Stimulated activated CD8-positive, alpha-beta memory T cell treated with anti-CD3 and anti-CD28 coated beads, Interleukin-2, amount 100 ng/mL, for 48 hours (primary cell): Measurements from ENCODE around the gene SLC29A1.

ENCODE experiments used
- DNase-seq, 2 donors: peaks; one replicate each; pipeline ENCODE4 v3.0.0-alpha.2; 2020; ENCODE audit warnings: low read depth in 2 of 2

SLC29A1 gene

DNA sequence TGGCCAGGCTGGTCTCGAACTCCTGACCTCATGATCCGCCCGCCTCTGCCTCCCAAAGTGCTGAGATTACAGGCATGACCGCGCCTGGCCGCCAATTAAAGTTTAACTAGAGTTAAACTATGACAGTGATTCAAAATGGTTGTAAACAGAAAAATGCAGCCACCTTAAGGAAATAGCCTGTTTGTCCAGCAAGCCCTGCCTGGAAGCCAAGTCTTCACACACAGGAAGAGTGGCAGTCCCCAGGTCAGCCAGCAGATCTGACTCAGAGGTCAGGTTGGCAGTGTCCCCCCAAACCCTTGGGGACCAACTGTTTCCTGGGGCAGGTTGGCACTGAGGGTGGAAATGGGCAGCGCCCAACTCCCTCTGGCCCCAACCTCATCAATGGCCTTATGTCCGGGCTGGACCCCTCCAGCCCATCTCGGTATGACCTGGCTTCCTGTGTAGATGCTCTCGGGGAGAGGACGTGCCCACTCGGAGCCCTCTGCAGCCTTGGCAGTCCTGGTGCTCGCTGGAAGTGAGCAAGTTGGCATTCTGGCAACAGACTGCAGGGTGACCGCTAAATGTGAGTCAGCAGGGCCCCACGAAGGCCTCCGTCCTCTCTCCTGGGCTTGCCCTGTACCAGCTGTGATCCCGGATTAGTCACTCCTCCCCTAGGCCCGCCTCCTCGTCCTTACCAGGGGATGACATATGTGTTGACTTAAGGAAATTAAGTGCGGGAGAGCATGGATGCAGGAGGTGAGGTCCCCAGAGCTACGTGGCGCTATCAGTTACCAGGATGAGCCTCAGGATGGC, 13.8 kb downstream of the SLC29A1 start:
- DNase-seq = peak; percentile 57 to 72

DNA sequence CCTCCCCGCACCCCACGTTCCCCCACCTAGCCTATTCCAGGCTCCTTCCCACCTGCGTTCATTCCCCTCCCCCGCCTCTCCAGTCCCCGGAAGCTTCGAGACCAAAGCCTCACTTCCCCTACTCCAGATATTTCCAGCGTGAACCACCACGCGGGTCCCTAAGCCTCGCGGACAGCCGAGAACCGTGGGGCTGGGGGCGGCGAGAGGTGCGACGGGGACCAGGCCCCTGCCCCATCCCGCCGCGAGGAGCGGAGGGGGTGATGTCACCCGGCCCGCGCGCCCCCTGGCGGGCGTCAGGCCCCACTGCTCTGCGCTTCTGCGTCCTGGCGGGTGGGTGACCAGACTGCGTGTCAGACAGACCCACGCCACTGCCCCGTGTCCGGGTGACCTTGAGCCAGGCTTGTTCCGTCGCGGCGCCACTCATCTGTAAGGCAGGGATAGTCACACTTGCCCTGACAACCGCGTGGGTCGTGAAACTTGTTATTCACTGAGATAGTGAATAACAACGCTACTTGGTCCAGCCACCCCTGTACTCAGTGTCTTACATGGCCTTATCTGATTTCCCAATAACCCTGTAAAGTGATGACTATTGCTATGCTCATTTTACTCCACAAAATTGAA, 14.5 kb downstream of the SLC29A1 start:
- peak; percentile 68 to 76 for DNase-seq

DNA sequence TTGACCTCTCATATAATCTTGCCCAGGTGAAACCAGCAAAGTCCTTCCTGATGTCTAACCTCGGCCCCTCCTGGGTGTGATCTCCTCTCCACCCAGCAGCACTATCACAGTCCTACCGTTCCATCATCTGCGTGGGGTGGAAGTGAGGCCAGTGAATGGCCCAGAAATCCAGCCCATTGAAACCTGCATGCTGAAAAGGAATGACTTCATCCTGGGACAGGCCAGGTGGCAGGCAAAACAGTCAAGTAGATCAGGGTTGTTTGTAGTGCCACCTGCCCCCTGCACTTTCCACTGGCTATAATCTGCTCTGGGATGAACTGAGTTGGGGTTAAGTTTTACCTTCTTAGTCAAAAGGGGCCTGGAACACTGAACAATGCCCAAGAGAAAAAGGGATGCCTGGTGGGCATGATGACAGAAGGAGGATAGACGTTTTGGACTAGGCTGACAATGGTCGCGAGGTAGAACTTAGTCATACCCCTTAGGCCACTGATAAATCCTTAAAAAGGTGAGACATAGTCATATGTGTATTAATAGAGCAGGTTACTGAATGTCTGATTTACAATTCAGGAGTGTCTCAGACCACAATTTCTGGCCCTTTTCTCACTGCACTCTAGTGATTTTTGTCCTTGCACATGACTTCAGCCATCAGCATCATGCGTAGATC, 15.4 kb downstream of the SLC29A1 start:
- DNase-seq = no peak

DNA sequence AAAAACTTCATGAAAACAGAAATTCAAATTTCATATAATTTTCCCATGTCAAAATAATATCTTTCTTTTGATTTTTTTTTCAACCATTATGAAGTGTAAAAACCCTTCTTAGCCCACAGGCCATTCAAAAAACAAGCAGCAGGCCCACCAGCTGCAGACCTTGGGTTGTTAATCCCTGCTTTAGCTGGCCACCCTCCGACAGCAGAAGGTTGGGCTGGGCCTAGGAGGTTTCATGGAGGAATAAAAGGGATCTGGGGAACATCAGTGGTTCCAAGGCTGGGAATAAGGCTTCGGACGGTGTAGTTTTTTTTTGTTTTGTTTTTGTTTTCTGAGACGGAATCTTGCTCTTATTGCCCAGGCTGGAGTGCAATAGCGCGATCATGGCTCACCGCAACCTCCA, 19.9 kb downstream of the SLC29A1 start:
- DNase-seq = no peak

DNA sequence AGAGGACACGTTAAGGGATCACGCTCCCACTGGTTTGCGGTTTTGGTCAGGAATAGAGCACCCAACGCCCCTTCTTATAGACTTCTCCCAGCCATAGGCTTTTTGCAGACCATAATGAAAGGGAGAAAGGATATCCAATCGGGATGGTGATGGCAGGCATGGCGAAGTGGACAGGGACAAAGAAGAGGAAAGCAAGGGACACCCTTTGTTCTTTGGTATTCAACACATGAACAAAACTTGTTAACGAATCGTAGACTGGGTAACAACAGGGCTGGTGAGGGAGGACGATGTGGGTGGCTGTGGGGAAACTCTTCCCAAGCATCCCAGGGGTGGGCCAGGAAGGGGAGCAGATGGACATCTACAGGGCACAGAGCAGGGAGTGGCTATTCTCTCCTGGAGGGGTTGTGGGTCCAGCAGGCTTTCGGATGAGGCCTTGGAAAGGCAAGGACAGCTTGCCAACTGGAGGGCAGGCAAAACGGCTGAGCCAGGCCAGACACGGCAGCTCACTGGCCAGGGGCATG, 22.1 kb downstream of the SLC29A1 start:
- DNase-seq = no peak

DNA sequence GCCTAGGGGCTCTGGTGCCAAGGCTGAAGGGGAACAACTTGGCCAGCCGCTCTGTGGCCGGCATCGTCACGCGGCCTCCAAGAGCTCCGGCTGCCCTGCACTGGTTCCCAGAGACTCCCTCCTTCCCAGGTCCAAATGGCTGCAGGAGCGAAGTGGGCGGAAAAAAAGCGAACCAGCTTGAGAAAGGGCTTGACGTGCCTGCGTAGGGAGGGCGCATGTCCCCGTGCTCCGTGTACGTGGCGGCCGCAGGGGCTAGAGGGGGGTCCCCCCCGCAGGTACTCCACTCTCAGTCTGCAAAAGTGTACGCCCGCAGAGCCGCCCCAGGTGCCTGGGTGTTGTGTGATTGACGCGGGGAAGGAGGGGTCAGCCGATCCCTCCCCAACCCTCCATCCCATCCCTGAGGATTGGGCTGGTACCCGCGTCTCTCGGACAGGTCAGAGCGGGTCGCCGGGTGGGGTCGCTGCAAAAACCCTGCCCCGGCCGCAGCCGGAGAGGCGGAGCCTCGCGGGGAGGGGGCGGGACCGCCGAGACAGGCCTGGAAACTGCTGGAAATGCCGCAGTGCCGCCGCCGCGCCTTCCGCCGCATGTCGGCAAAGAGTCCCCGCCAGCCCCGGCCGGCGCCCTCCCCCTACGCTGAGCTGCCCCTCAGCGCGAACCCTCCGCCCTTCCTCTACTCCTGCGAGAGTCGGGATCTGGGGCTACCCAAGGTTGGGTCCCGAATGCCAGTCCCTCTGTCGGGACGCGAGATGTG, 22.7 kb downstream of the SLC29A1 start:
- peak; percentile 85 to 86 for DNase-seq

DNA sequence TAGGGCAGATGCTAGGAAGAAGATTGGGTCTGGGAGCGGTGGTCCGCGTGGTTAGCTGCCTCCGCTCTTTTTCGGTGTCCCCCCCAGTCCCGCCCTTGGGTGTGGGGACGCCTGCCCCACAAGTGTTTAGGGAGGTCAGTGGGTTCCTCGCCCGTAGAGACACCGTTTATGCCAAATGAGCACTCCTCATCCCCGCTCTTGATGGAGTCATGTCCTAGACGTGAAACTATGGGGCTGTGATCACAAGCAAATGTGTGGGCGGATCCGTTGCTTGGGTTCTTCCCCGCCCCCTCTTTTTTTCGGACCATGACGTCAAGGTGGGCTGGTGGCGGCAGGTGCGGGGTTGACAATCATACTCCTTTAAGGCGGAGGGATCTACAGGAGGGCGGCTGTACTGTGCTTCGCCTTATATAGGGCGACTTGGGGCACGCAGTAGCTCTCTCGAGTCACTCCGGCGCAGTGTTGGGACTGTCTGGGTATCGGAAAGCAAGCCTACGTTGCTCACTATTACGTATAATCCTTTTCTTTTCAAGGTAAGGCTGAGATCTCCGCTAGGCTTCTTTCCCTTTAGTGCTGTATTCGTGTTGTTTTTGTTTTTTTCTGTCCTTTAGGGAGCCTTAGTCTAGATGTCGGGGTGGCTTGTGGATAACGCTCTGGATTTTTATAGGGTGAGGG, 23.4 kb downstream of the SLC29A1 start, which contains the start of gene HSP90AB1:
TSS of gene HSP90AB1 (plus strand) at position 439 of the 675 bp plus-strand sequence. CDS start 1,529 bp downstream, outside the sequence.
- DNase-seq = peak; percentile 87 to 93

DNA sequence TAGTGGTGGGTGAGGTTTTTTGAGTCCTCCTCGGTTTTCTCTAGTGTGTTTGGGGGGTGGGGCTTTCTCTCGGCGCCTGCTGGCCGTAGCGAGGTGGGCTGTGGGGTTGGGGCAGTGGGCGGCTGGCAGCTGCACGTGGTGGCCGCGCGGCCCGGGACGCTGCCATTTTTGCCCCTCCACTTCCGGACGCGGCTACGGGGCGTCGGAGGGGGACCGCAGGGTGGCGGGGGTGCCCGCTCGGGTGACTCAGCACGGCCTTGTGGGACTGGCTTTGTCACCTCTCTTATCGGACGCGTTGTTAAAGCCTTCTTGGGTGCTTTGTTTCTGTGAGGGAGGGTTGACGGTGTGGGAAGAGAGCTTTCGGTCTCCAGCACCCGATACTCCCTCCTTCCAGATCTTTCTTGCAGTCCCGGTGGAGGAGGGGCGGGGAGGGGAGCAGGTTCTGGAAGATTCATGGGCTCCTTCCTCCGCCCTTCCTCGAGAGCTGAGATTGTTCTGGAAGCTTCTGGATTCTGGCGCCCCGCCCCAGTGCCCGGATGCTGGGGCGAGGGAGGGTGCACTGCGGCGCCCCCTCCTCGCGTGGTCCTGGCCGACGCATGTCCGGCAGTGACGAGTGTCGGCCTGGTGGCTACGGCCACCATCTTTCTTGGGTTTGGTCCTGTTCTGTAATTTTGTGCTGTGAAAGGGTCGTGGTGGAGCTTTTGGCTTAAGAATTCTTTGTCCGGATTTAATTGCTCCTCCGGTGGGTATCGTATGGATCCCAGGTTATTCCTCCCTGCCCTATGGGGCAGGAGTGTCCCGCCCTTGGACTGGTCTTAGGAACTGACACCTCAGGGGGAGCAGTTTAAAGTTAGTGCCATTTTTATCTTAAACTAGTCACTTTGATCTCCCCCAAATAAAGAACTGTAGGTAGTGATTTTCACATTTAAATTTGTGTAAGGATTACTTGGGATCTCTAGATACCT, 24.2 kb downstream of the SLC29A1 start:
- peak; percentile 73 to 79 for DNase-seq

DNA sequence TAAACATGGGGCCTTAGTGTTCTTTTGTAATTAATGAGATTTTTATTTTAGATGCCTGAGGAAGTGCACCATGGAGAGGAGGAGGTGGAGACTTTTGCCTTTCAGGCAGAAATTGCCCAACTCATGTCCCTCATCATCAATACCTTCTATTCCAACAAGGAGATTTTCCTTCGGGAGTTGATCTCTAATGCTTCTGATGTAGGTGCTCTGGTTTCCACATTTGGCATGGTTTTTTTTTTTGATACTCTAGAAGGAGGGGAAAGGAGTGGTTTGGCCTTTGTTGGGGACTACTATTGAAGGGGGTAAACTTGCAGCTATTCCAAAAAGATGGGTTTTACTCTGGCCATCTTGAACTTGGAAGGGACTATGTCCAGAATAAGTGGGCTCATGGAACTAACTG, 25.2 kb downstream of the SLC29A1 start:
- DNase-seq = no peak

DNA sequence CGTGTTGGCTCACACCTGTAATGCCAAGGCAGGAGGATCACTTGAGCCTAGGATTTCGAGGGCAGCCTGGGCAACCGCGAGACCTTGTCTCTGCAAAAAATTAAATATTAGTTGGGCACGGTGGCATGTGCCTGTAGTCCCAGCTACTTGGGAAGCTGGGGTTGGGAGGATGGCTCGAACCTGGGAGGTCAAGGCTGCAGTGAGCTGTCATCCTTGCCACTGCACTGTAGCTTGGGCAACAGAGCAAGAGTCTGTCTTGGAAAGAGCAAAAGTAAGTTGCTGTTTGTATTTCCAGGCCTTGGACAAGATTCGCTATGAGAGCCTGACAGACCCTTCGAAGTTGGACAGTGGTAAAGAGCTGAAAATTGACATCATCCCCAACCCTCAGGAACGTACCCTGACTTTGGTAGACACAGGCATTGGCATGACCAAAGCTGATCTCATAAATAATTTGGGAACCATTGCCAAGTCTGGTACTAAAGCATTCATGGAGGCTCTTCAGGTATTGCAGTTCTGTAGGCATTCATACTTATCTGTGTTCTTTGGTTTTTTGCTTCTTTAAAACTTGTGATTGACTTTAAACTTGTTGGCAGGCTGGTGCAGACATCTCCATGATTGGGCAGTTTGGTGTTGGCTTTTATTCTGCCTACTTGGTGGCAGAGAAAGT, 25.8 kb downstream of the SLC29A1 start:
- DNase-seq = no peak

DNA sequence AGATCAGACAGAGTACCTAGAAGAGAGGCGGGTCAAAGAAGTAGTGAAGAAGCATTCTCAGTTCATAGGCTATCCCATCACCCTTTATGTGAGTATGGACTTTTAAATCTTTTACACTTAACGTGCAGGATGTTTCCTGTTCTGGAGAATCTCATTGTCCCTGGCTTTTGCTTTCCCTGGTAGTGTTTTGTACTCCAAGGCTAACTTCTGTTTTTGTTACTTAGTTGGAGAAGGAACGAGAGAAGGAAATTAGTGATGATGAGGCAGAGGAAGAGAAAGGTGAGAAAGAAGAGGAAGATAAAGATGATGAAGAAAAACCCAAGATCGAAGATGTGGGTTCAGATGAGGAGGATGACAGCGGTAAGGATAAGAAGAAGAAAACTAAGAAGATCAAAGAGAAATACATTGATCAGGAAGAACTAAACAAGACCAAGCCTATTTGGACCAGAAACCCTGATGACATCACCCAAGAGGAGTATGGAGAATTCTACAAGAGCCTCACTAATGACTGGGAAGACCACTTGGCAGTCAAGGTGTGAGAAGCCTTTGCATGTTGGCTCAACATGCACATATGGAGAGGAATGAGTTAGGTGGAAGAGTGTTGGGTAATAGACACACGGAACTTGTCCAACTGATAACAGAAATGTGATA, 26.8 kb downstream of the SLC29A1 start:
- no peak for DNase-seq

DNA sequence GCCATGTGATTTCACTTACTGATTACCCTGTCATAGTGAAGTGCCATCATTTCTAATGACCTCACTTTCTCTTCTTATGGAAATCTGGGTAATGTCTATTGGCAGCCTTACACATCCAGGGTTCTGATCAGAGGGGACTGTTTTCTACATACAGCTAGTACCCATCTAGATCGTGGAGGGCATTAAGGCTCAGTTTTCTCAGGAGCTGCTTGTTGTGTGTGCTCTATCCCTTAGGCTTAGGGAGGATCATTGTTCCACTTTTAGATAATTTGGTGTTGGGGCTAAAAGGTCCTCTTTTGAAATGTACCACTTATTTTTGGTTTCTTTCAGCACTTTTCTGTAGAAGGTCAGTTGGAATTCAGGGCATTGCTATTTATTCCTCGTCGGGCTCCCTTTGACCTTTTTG, 27.3 kb downstream of the SLC29A1 start:
- no peak for DNase-seq

DNA sequence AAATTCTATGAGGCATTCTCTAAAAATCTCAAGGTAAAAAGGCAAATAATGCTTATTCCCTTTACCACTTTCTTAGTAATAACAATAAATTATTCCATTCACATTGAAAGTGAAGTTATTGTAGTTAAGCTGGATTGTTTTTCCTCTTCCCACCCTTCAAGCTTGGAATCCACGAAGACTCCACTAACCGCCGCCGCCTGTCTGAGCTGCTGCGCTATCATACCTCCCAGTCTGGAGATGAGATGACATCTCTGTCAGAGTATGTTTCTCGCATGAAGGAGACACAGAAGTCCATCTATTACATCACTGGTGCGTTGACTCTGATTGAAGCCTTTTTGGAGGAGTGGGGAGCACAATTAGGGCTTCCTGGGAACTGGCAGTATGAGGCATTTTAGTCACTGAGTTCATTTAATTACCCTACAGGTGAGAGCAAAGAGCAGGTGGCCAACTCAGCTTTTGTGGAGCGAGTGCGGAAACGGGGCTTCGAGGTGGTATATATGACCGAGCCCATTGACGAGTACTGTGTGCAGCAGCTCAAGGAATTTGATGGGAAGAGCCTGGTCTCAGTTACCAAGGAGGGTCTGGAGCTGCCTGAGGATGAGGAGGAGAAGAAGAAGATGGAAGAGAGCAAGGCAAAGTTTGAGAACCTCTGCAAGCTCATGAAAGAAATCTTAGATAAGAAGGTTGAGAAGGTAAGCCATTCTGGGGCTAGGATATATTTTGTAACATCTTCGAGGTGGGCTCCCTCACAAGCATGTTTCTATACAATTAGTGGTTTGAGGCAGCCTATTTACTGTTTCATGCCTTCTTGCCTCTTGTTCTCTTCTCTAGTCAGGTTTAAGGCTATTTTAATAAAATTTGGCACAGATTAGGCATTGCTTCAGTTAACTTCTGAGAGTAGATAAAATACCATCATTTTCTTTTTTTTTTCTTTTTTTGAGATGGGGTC, 28.5 kb downstream of the SLC29A1 start:
- DNase-seq = no peak

DNA sequence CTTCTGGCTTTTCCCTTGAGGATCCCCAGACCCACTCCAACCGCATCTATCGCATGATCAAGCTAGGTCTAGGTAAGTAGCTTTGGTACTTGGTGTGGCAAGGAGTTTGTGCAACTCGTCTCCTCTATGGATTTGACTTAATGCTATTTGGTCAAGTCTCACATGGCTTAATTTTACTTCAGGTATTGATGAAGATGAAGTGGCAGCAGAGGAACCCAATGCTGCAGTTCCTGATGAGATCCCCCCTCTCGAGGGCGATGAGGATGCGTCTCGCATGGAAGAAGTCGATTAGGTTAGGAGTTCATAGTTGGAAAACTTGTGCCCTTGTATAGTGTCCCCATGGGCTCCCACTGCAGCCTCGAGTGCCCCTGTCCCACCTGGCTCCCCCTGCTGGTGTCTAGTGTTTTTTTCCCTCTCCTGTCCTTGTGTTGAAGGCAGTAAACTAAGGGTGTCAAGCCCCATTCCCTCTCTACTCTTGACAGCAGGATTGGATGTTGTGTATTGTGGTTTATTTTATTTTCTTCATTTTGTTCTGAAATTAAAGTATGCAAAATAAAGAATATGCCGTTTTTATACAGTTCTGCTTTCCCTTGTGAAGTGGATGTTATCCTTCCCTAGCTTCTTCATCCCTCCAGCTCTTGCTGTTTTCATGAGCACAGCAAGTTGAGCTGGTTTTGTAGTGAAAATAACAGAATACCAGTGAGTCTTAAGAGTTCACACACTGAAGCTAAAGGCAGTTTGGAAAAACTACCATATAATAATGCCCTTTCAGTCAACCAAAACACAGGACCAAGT, 30.1 kb downstream of the SLC29A1 start:
- peak in 1 of 2 donors; percentile 52 for DNase-seq

DNA sequence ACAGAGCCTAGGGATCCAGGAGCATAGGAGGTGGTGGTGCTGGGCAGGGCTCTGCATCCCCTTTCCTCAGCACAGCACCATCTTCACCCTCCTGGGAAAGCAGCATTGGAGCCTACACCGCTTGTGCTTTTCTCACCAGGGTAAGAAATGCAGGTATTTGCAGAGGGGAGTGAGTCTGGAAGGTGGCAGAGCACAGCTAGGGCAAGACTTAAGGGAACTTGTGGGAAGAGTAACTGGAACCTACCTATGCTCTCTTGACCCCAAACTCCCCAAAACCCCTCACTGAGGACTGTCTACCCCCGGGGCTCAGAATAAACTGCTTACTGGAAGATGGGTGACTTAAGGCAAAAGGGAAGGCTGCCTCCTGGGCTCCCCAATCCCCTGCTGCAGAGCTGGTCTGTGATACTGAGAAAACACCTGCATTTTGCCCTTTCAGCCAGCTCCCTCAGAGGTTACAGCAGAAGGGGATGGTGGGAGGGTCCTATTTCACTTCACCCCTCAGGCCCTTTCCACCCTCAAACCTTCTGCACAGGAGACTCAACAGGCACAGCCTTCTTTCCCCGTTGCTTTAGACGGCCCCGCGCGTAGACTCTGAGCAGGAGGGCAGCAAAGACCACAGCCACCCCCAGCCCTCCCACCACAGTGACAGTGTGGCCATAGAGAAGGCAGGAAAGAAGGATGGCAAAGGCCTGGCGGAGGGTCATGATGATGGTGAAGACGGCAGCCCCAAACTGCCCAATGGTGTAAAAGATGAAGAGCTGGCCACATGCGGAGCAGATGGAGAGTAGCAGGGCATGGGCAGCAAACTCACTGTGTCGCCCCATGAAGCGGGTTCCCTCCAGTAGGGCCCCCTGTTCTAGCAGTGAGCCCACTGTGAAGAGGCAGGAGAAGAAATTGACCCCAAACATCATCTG, 31.1 kb downstream of the SLC29A1 start:
- DNase-seq = no peak
